HCT116 (cell line): Measurements from ENCODE around the gene RND3. TPM values are rescaled to one million over a fixed set of nuclear protein-coding genes. Genes with fewer than 3 reads are reported as not detected.

Experiments used
- ATAC-seq: fragments of 200-7000 bp; cut with Tn5 transposase; 2 replicates; pipeline ENCODE4 v1.9.1; 2020; ENCODE audit warnings: mild to moderate bottlenecking, moderate library complexity
- BruUV-seq: library from RNA; stranded (reverse); fragments of 400-500 nt; replicated peaks from 2 replicates; lab custom pipeline; 2021; lab: Mats Ljungman, UMichigan
- CTCF ChIA-PET: fragments of 300-600 bp; sonication (Branson Sonifier 250); formaldehyde crosslinking; loops from one replicate; lab custom pipeline; 2021; ENCODE audit warnings: antibody characterized with exemption; lab: Charles Lee
- POLR2A ChIA-PET: fragments of 300-600, 350-600 bp; sonication (Branson Sonifier 250); formaldehyde crosslinking; loops from one replicate; lab custom pipeline; 2021; ENCODE audit warnings: antibody characterized with exemption; lab: Charles Lee
- RAD21 ChIA-PET, 2 experiments: fragments of 300-600 bp; sonication (Branson Sonifier 250); formaldehyde crosslinking; loops; one replicate each; lab custom pipeline; 2023; ENCODE audit warnings: low total read pairs in 2 of 2; ENCODE audit not compliant: uncharacterized antibody in 2 of 2, unreplicated experiment in 2 of 2, low non-redundant PET in 1 of 2; lab: Charles Lee
- DNase-seq: peaks from one replicate; pipeline ENCODE4 v3.0.0-alpha.2; 2010; ENCODE audit warnings: low read depth, low spot score
- H2AFZ ChIP-seq: fragments of 200-600 bp; shearing (Covaris generic), sonication (generic); 2 replicates; pipeline ENCODE4 v1.6.1; 2017; ENCODE audit warnings: low read depth, mixed run types, mixed read lengths, antibody characterized with exemption, low read length; ENCODE audit not compliant: poor library complexity, severe bottlenecking
- H3K27ac ChIP-seq: 2 replicates; pipeline ENCODE4 v1.5.1; 2012; ENCODE audit warnings: low read depth, low read length
- H3K27me3 ChIP-seq: fragments of 200-600 bp; sonication (generic); 2 replicates; pipeline ENCODE4 v1.6.1; 2016; ENCODE audit warnings: mixed run types, low read length, mixed read lengths; ENCODE audit not compliant: insufficient read depth
- H3K36me3 ChIP-seq, 2 experiments: fragments of 200-500 bp in 1 of 2; fragments of 200-600 bp in 1 of 2; sonication (Bioruptor generic) in 1 of 2; sonication (generic) in 1 of 2; 2 replicates each; pipeline versions ENCODE4 v1.5.1 to v1.6.1; 2014 to 2016; ENCODE audit warnings: low read length in 2 of 2, inconsistent platforms in 1 of 2, mixed read lengths in 1 of 2, mixed run types in 1 of 2; ENCODE audit not compliant: insufficient read depth in 2 of 2, control insufficient read depth in 1 of 2
- H3K4me1 ChIP-seq, 2 experiments: fragments of 200-600 bp in 1 of 2; sonication (generic) in 1 of 2; 2 replicates each; pipeline versions ENCODE4 v1.5.1 to v1.6.1; 2012 to 2017; ENCODE audit warnings: low read length in 2 of 2, inconsistent platforms in 1 of 2, mild to moderate bottlenecking in 1 of 2, mixed read lengths in 1 of 2, mixed run types in 1 of 2, moderate library complexity in 1 of 2; ENCODE audit not compliant: insufficient read depth in 2 of 2, control insufficient read depth in 1 of 2
- H3K4me2 ChIP-seq: fragments of 200-600 bp; sonication (generic); 2 replicates; pipeline ENCODE4 v1.6.1; 2017; ENCODE audit warnings: mixed run types, low read length, mixed read lengths
- H3K4me3 ChIP-seq, 2 experiments: fragments of 200-600 bp in 1 of 2; sonication (generic) in 1 of 2; replicated peaks in 1 of 2; 2 replicates each; pipeline ENCODE4 v1.5.1; 2011 to 2016; ENCODE audit warnings: low read length in 2 of 2, control low read depth in 1 of 2, low read depth in 1 of 2, mild to moderate bottlenecking in 1 of 2, mixed read lengths in 1 of 2, mixed run types in 1 of 2
- H3K79me2 ChIP-seq: fragments of 200-600 bp; sonication (generic); 2 replicates; pipeline ENCODE4 v1.6.1; 2017; ENCODE audit warnings: mild to moderate bottlenecking, mixed run types, low read length, moderate library complexity, mixed read lengths; ENCODE audit not compliant: insufficient read depth
- H3K9ac ChIP-seq: fragments of 200-600 bp; sonication (generic); 2 replicates; pipeline ENCODE4 v1.6.1; 2016; ENCODE audit warnings: low read length, mixed read lengths
- H3K9me2 ChIP-seq: fragments of 200-600 bp; sonication (generic), shearing (Covaris generic); 2 replicates; pipeline ENCODE4 v1.6.1; 2017; ENCODE audit warnings: mixed run types, mild to moderate bottlenecking, moderate library complexity; ENCODE audit not compliant: insufficient read depth
- H3K9me3 ChIP-seq, 2 experiments: fragments of 200-500 bp in 1 of 2; fragments of 200-600 bp in 1 of 2; sonication (Bioruptor generic) in 1 of 2; sonication (generic) in 1 of 2; 2 replicates each; pipeline ENCODE4 v1.6.1; 2014 to 2017; ENCODE audit warnings: low read length in 2 of 2, mixed read lengths in 2 of 2, inconsistent platforms in 1 of 2, low read depth in 1 of 2, mild to moderate bottlenecking in 1 of 2, mixed run types in 1 of 2, moderate library complexity in 1 of 2; ENCODE audit not compliant: control insufficient read depth in 1 of 2, insufficient read depth in 1 of 2
- H4K20me1 ChIP-seq: fragments of 200-600 bp; sonication (generic), shearing (Covaris generic); 2 replicates; pipeline ENCODE4 v1.6.1; 2017; ENCODE audit warnings: mixed run types, mild to moderate bottlenecking, moderate library complexity; ENCODE audit not compliant: insufficient read depth
- CEBPB ChIP-seq: IDR thresholded peaks from 2 replicates; pipeline ENCODE4 v1.6.1; 2012; ENCODE audit warnings: low read depth
- EGR1 ChIP-seq: IDR thresholded peaks from 2 replicates; pipeline ENCODE4 v1.6.1; 2012; ENCODE audit warnings: low read depth
- ELF1 ChIP-seq: IDR thresholded peaks from 2 replicates; pipeline ENCODE4 v1.6.1; 2012; ENCODE audit warnings: low read depth, borderline replicate concordance
- EZH2 ChIP-seq: fragments of 200-600 bp; sonication (generic); IDR thresholded peaks from 2 replicates; pipeline ENCODE4 v1.6.1; 2017; ENCODE audit warnings: antibody characterized with exemption, mixed run types
- FOSL1 ChIP-seq: IDR thresholded peaks from 2 replicates; pipeline ENCODE4 v1.6.1; 2012; ENCODE audit warnings: low read depth
- JUND ChIP-seq: IDR thresholded peaks from 2 replicates; pipeline ENCODE4 v1.6.1; 2012
- POLR2AphosphoS5 ChIP-seq: IDR thresholded peaks from 2 replicates; pipeline ENCODE4 v1.6.1; 2011; ENCODE audit warnings: mild to moderate bottlenecking, low read depth, low read length, moderate library complexity
- RAD21 ChIP-seq: IDR thresholded peaks from 2 replicates; pipeline ENCODE4 v1.6.1; 2012; ENCODE audit warnings: low read depth, mild to moderate bottlenecking
- SIN3A ChIP-seq: IDR thresholded peaks from 2 replicates; pipeline ENCODE4 v1.6.1; 2012; ENCODE audit warnings: low read depth
- SP1 ChIP-seq: IDR thresholded peaks from 2 replicates; pipeline ENCODE4 v1.6.1; 2012; ENCODE audit warnings: low read depth
- TCF7L2 ChIP-seq: IDR thresholded peaks from 2 replicates; pipeline ENCODE4 v1.7.0; 2011; ENCODE audit warnings: borderline replicate concordance, inconsistent platforms; ENCODE audit not compliant: insufficient read depth, insufficient read length; ENCODE audit errors: extremely low read depth
- ZFX ChIP-seq: fragments of 450-650 bp; IDR thresholded peaks from 2 replicates; pipeline ENCODE4 v1.6.1; 2017
- intact Hi-C: fragments of 100-400 bp; cut with micrococcal nuclease; formaldehyde crosslinking; loops from 2 replicates; pipeline ENCODE4 v1.10.0; 2022
- total RNA-seq: library from RNA; stranded (reverse); gene quantifications from one replicate; pipeline ENCODE4 v1.2.1, GENCODE V29; 2021; ENCODE audit not compliant: unreplicated experiment
- TF ChIP-seq, protein P1 (sequence below), 3 experiments: fragments of 200-600 bp in 1 of 3; sonication (generic) in 1 of 3; IDR thresholded peaks in 2 of 3; conservative IDR thresholded peaks in 1 of 3; 2 replicates each; pipeline ENCODE4 v1.5.1; 2012 to 2017; ENCODE audit warnings: low read depth in 2 of 3, low read length in 2 of 3, antibody characterized with exemption in 1 of 3, borderline replicate concordance in 1 of 3, control low read depth in 1 of 3, mild to moderate bottlenecking in 1 of 3, mixed read lengths in 1 of 3, mixed run types in 1 of 3, moderate library complexity in 1 of 3; ENCODE audit not compliant: insufficient read depth in 1 of 3
- TF ChIP-seq, protein P2 (sequence below): IDR thresholded peaks from 2 replicates; pipeline ENCODE4 v1.6.1; 2012
- TF ChIP-seq, protein P3 (sequence below): IDR thresholded peaks from 2 replicates; pipeline ENCODE4 v1.6.1; 2012; ENCODE audit warnings: low read depth

Gene RND3
- total RNA-seq, 1 experiment from 2014 or later: 15.0 TPM

- Histone ChIP-seq H3K27me3 (no peaks in the 10 kb centered on the region), H4K20me1 (peaks cover 6% of the 10 kb centered on the region; the same call in 1 of the 2 replicates), H3K27ac (no peak overlapping the region), H3K4me1 (peaks cover 20 to 66% of the 10 kb centered on the region in 2 experiments), H3K79me2 (peaks cover 85% of the 10 kb centered on the region), H3K4me2 (peak overlapping the region; percentile 93; the same call in 1 of the 2 replicates), H3K9me3 (no peaks in the 10 kb centered on the region), H3K9ac (no peak overlapping the region), H3K4me3 (no peak overlapping the region), H2AFZ (no peak overlapping the region), H3K36me3 (peaks cover 0 to 3% of the 10 kb centered on the region in 2 experiments; a peak in 2 of 4 replicates), H3K9me2 (no peaks in the 10 kb centered on the region)
- ChIA-PET CTCF (no interaction called here), RAD21 (no interaction called here), POLR2A (no interaction called here)
- TF ChIP-seq TCF7L2: no peak
- DNase-seq: no peak
- BruUV-seq: no TSS peak
- no peak for ATAC-seq
- intact Hi-C loops: loop anchor here (10.0 kb wide), 1 partner anchor 489 kb away; no protein-coding TSS in a partner anchor
Measured at GRCh38 chr2:150484006-150484405, 3.5 kb downstream of the RND3 start.

DNA sequence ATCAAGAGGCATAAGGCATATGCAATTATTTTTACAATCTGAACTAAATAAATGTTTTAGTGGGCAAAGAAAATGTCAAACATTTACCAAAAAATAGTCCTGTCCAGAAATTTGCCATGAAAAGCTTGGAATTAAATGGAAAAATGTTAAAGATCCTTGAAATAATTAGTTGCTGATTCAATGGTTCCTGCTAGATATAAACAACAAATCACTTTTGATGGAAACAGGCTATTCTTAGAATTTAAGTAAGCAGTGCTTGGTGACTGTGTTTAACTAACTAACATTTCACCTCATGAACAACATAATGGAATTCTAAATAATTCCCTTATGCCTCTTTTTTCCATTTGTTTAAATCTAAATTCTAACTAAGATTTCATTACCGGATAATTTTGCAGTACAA lies 3.9 kb downstream of the RND3 start:
- Histone ChIP-seq H3K27ac (no peak overlapping the region), H3K27me3 (no peaks in the 10 kb centered on the region), H4K20me1 (peaks cover 11% of the 10 kb centered on the region; the same call in 1 of the 2 replicates), H3K9me3 (no peaks in the 10 kb centered on the region), H3K79me2 (peaks cover 90% of the 10 kb centered on the region), H3K4me2 (peak overlapping the region; percentile 8; the same call in 1 of the 2 replicates), H3K36me3 (peaks cover 0 to 3% of the 10 kb centered on the region in 2 experiments; a peak in 2 of 4 replicates), H2AFZ (no peak overlapping the region), H3K4me3 (no peak overlapping the region), H3K9ac (peak overlapping the region; percentile 9; the same call in 1 of the 2 replicates), H3K9me2 (no peaks in the 10 kb centered on the region), H3K4me1 (peaks cover 25 to 71% of the 10 kb centered on the region in 2 experiments)
- POLR2A ChIA-PET: no interaction called here
- TF ChIP-seq, protein P1, sequence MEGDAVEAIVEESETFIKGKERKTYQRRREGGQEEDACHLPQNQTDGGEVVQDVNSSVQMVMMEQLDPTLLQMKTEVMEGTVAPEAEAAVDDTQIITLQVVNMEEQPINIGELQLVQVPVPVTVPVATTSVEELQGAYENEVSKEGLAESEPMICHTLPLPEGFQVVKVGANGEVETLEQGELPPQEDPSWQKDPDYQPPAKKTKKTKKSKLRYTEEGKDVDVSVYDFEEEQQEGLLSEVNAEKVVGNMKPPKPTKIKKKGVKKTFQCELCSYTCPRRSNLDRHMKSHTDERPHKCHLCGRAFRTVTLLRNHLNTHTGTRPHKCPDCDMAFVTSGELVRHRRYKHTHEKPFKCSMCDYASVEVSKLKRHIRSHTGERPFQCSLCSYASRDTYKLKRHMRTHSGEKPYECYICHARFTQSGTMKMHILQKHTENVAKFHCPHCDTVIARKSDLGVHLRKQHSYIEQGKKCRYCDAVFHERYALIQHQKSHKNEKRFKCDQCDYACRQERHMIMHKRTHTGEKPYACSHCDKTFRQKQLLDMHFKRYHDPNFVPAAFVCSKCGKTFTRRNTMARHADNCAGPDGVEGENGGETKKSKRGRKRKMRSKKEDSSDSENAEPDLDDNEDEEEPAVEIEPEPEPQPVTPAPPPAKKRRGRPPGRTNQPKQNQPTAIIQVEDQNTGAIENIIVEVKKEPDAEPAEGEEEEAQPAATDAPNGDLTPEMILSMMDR (IDR thresholded peaks at IDR 0.05 in 2 of 3, conservative IDR thresholded peaks at IDR 0.05 in 1 of 3; ENCODE audit: borderline replicate concordance in 1 of 3, insufficient read depth in 1 of 3, low read depth in 2 of 3, low read length in 2 of 3): no peak
- TF ChIP-seq, protein P2, sequence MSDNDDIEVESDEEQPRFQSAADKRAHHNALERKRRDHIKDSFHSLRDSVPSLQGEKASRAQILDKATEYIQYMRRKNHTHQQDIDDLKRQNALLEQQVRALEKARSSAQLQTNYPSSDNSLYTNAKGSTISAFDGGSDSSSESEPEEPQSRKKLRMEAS: no peak
- no peak for TF ChIP-seq SP1
- TF ChIP-seq ZFX: no peak
- no peak for TF ChIP-seq POLR2AphosphoS5
- TF ChIP-seq ELF1: no peak
- TF ChIP-seq EGR1: no peak
- TF ChIP-seq FOSL1: no peak
- no peak for TF ChIP-seq SIN3A
- TF ChIP-seq CEBPB: no peak
- TF ChIP-seq JUND: no peak
- TF ChIP-seq RAD21: no peak
- TF ChIP-seq EZH2: no peak
- TF ChIP-seq, protein P3, sequence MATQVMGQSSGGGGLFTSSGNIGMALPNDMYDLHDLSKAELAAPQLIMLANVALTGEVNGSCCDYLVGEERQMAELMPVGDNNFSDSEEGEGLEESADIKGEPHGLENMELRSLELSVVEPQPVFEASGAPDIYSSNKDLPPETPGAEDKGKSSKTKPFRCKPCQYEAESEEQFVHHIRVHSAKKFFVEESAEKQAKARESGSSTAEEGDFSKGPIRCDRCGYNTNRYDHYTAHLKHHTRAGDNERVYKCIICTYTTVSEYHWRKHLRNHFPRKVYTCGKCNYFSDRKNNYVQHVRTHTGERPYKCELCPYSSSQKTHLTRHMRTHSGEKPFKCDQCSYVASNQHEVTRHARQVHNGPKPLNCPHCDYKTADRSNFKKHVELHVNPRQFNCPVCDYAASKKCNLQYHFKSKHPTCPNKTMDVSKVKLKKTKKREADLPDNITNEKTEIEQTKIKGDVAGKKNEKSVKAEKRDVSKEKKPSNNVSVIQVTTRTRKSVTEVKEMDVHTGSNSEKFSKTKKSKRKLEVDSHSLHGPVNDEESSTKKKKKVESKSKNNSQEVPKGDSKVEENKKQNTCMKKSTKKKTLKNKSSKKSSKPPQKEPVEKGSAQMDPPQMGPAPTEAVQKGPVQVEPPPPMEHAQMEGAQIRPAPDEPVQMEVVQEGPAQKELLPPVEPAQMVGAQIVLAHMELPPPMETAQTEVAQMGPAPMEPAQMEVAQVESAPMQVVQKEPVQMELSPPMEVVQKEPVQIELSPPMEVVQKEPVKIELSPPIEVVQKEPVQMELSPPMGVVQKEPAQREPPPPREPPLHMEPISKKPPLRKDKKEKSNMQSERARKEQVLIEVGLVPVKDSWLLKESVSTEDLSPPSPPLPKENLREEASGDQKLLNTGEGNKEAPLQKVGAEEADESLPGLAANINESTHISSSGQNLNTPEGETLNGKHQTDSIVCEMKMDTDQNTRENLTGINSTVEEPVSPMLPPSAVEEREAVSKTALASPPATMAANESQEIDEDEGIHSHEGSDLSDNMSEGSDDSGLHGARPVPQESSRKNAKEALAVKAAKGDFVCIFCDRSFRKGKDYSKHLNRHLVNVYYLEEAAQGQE: no peak
- BruUV-seq: no TSS peak
- CTCF ChIA-PET: no interaction called here
- intact Hi-C loops: loop anchor here (10.0 kb wide), 1 partner anchor 489 kb away; no protein-coding TSS in a partner anchor
- ATAC-seq: no peak
- RAD21 ChIA-PET: no interaction called here
- no peak for DNase-seq
